ENCODE measurements around the gene GABRR3.

GABRR3 gene

DNA sequence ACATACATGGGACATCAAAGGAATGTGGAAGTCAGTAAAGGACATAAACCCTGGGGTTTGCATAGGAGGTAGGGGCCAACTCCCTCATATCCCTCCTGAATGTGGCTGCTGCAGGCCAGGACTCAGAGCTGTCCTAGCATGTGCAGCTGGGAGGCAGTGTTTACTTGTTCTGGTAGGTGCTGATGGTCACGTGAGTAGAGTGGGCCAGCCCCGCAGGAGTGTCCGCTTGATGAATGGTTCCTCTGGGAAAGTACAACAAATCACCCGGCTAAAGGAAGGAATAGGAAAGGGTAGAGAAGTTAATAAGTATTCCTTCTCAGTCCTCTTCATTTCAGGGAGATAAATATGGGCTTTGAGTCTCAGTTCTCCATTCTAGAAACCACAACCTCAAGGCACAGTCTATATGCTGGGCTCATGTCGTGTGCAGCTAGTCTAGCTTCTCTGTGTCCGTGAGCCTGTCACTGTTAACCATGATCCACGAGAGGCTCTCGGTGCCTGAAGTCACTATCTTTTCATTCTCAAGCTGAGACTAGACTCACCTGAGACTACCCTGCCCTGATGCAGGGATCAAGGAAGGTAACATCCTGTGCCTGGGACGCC is 80.8 kb downstream of the GABRR3 start:
- no peak for DNase-seq (ENCODE audit: low spot score)

DNA sequence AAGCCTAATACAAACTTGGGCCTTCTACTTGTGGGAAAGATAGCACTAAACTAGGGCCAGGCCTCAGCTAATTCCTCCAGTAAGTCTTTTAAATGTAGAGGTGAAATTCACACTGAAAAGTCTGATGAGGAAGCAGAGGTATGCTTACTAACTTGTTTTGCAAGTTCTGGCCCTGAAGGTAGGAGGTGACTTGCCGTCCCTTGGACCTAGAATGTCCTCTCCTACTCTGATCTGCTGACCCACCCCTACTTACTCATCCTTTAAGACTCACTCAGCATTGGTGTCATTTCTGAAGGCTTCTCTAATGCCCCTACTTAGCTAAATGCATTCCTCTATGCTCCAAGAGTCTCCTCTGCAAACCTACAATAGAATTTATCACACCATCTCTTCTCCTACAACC is 82.2 kb downstream of the GABRR3 start:
- DNase-seq (ENCODE audit: low spot score): no peak

DNA sequence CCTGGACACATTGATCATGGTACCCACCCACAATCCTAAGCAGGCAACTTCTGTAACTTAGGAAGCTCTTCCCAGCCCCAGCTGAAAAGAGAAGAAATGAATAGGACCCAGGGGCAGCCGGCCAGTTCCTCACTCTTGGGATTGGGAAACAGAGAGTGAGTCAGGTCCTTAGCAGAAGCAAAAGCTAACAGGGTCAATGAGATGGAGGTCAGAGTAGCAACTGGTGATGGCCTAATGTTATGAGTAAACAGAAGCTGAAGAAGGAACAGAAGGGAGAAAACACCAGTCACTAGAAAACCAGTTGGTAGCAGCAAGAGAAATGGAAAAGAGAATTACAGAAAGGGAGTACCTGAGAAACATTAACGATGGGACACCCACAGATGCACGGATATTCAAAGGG is 82.8 kb downstream of the GABRR3 start:
- DNase-seq (ENCODE audit: low spot score): no peak

- DNase-seq (ENCODE audit: low spot score): peak; percentile 59
Measured at GRCh38 chr3:97950360-97950759, 84.8 kb downstream of the GABRR3 start.

DNA sequence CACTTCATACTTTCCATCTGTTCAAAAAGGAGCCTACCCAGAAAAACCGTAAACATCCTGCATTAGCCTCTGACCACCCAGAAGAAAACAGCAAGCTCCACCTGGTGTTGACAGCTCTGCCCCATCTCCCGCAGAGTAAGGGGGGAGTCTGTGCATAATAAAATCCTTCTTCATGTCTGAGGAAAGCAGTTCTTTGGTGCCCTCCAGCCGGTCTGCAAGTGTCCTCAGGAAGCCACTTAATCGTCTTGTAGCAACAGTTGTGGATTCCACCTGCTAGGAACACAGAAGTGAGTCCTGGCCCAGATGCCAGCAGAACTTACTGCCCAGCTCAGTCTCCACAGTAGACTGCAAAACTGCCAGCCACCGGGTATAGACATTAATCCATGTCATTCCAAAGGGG is 85.4 kb downstream of the GABRR3 start:
- DNase-seq (ENCODE audit: low spot score): no peak

- DNase-seq (ENCODE audit: low spot score): peak; percentile 62
Measured at GRCh38 chr3:97949110-97949485, 86.0 kb downstream of the GABRR3 start.

GRCh38 chr3:97948351-97949109 is 86.6 kb downstream of the GABRR3 start:
- no peak for DNase-seq (ENCODE audit: low spot score)

GRCh38 chr3:97942801-97943546 is 92.1 kb downstream of the GABRR3 start:
- no peak for DNase-seq (ENCODE audit: low spot score)

- no peak for DNase-seq (ENCODE audit: low spot score)
Measured at GRCh38 chr3:97940034-97940433, 95.1 kb downstream of the GABRR3 start.

- DNase-seq (ENCODE audit: low spot score): no peak
Measured at GRCh38 chr3:97939401-97939800, 95.7 kb downstream of the GABRR3 start.

DNA sequence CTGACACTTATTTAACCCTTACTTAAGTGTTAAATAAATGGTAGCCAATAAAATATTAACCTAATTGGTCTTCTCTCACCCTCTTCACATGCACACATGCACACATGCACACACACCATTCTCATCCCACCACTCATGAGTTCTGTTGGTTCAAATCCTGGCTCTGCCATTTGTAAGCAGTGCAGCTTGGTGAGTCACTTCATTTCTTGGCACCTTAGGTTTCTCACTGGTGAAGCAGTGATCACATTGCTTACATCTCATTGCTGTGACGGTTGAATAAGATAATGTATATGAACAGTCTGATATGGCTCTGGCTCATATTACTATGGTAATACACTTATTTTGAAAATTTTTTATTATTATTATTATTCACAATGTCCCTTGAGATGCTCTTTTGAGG is 96.7 kb downstream of the GABRR3 start:
- DNase-seq (ENCODE audit: low spot score): no peak

DNA sequence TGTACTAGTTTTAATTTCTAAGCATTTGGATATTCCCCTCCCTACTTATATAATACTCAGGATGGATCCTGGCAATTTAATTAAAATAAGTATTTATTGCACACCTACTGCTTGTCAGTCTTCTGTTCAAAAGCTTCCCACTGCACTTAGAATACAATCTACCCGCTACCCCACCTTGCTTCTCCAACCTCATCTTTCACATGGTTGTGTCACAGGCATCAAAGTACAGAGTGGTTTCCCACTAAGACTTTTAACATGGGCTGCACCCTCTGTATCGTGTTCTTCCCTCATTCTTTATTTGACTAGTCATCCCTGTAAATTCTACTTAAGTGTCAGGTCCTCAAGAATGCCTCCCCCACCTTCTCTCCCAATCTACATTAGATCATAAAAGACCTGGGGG is 97.9 kb downstream of the GABRR3 start:
- no peak for DNase-seq (ENCODE audit: low spot score)

DNA sequence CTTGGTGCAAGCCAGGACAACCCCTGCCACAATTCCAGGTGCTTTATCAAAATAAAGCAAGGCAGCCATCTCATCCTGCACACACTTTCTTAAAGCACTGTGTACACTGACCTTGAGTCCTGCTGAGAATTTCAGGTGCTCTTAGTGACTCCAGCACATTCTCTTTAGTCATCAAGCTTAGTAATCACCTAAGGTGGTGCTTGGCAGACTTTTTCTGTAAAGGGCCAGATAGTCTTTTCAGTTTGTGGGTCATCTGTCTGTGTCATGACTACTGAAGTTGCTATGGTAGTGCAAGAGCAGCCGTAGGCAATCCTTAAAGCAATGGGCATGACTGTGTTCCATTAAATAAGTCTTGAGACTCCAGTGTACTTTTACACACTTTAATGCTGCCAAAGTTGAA is 99.3 kb downstream of the GABRR3 start:
- DNase-seq (ENCODE audit: low spot score): no peak

Data from Ammon's horn (tissue), 1 donor.